Ishikawa (cell line): ENCODE measurements around the gene TM4SF4.

Experiments used
- CEBPB ChIP-seq: IDR thresholded peaks from 2 replicates; pipeline ENCODE4 v1.6.1; 2012
- CREB1 ChIP-seq: IDR thresholded peaks from 2 replicates; pipeline ENCODE4 v1.6.1; 2012; ENCODE audit warnings: low read depth
- EGR1 ChIP-seq: IDR thresholded peaks from 2 replicates; pipeline ENCODE4 v1.6.1; 2012
- EP300 ChIP-seq: IDR thresholded peaks from 2 replicates; pipeline ENCODE4 v1.6.1; 2012; ENCODE audit warnings: borderline replicate concordance
- FOXM1 ChIP-seq: IDR thresholded peaks from 2 replicates; pipeline ENCODE4 v1.6.1; 2012; ENCODE audit warnings: low read depth, borderline replicate concordance
- MAX ChIP-seq: IDR thresholded peaks from 2 replicates; pipeline ENCODE4 v1.6.1; 2012
- NFIC ChIP-seq: IDR thresholded peaks from 2 replicates; pipeline ENCODE4 v1.6.1; 2012
- RAD21 ChIP-seq: IDR thresholded peaks from 2 replicates; pipeline ENCODE4 v1.6.1; 2012; ENCODE audit warnings: low read depth
- REST ChIP-seq: IDR thresholded peaks from 2 replicates; pipeline ENCODE4 v1.6.1; 2012; ENCODE audit warnings: low read depth, mild to moderate bottlenecking
- TAF1 ChIP-seq: IDR thresholded peaks from 2 replicates; pipeline ENCODE4 v1.6.1; 2012; ENCODE audit warnings: low read depth, mild to moderate bottlenecking
- TCF12 ChIP-seq: IDR thresholded peaks from 2 replicates; pipeline ENCODE4 v1.6.1; 2012; ENCODE audit warnings: low read depth
- TEAD4 ChIP-seq: IDR thresholded peaks from 2 replicates; pipeline ENCODE4 v1.6.1; 2012
- USF1 ChIP-seq: IDR thresholded peaks from 2 replicates; pipeline ENCODE4 v1.6.1; 2012
- YY1 ChIP-seq: IDR thresholded peaks from 2 replicates; pipeline ENCODE4 v1.6.1; 2012; ENCODE audit warnings: low read depth
- ZBTB7A ChIP-seq: IDR thresholded peaks from 2 replicates; pipeline ENCODE4 v1.6.1; 2012; ENCODE audit warnings: low read depth

Gene TM4SF4

GRCh38 chr3:149545049-149545448, 70.6 kb downstream of the TM4SF4 start:
- TF ChIP-seq MAX (no peak), REST (no peak)

GRCh38 chr3:149547413-149547812, 72.9 kb downstream of the TM4SF4 start:
- TF ChIP-seq ZBTB7A (no peak), FOXM1 (no peak), EP300 (no peak), YY1 (no peak), MAX (no peak), NFIC (no peak), CEBPB (no peak), REST (no peak), RAD21 (no peak), EGR1 (no peak), TAF1 (no peak), TEAD4 (no peak), TCF12 (no peak), CREB1 (no peak), USF1 (no peak)

- TF ChIP-seq EP300 = no peak
- no peak for TF ChIP-seq YY1
- TF ChIP-seq TEAD4 = no peak
- no peak for TF ChIP-seq FOXM1
- TF ChIP-seq EGR1 = no peak
- TF ChIP-seq REST = no peak
- TF ChIP-seq TCF12 = no peak
- TF ChIP-seq CREB1 = no peak
- no peak for TF ChIP-seq MAX
- TF ChIP-seq ZBTB7A = no peak
- no peak for TF ChIP-seq RAD21
- TF ChIP-seq TAF1 = no peak
- TF ChIP-seq USF1 = no peak
- TF ChIP-seq CEBPB = no peak
- TF ChIP-seq NFIC = no peak
Observed at GRCh38 chr3:149547954-149548668, 73.6 kb downstream of the TM4SF4 start.

GRCh38 chr3:149548669-149549065, 74.2 kb downstream of the TM4SF4 start:
- TF ChIP-seq CREB1 (no peak), EP300 (no peak), MAX (no peak), YY1 (no peak), FOXM1 (no peak), USF1 (no peak), NFIC (no peak), TEAD4 (no peak), TAF1 (no peak), CEBPB (no peak), REST (no peak), ZBTB7A (no peak), EGR1 (no peak), TCF12 (no peak), RAD21 (no peak)
